Embryonic facial prominence (tissue), 1 donor: ENCODE data around the gene ZNF324B.
A peak's percentile ranks its signal among the peaks of the same experiment; 100 is the strongest.
"Not testable (repeated sequence)": the region's sequence is repeated elsewhere in the genome, so short reads cannot be mapped to it uniquely, and the experiment has no call there.

Experiments used
- DNase-seq: peaks from one replicate; pipeline ENCODE4 v3.0.0-alpha.2; 2016; ENCODE audit errors: extremely low spot score

Gene ZNF324B

GRCh38 chr19:58480481-58480830, 29.0 kb downstream of the ZNF324B start:
- no peak for DNase-seq

GRCh38 chr19:58480831-58481230, 29.4 kb downstream of the ZNF324B start:
- no peak for DNase-seq

GRCh38 chr19:58482372-58482771, 30.9 kb downstream of the ZNF324B start:
- DNase-seq = no peak

- no peak for DNase-seq
These were observed 32.4 kb downstream of the ZNF324B start for GRCh38 chr19:58483776-58484175.

- DNase-seq = not testable (repeated sequence)
These were observed 32.9 kb downstream of the ZNF324B start for GRCh38 chr19:58484349-58484748.

GRCh38 chr19:58491393-58491792, 40.0 kb downstream of the ZNF324B start:
- DNase-seq = no peak

GRCh38 chr19:58492265-58492664, 40.8 kb downstream of the ZNF324B start:
- no peak for DNase-seq

- DNase-seq = no peak
These were observed 46.3 kb downstream of the ZNF324B start for GRCh38 chr19:58497634-58498170.

GRCh38 chr19:58498316-58499020, 47.0 kb downstream of the ZNF324B start:
- no peak for DNase-seq

- DNase-seq = peak; percentile 92
These were observed 47.9 kb downstream of the ZNF324B start for GRCh38 chr19:58499021-58499927.

- no peak for DNase-seq
These were observed 48.8 kb downstream of the ZNF324B start for GRCh38 chr19:58500242-58500641.
